ENCODE data around the gene SSBP4.

GRCh38 chr19:18426416-18426767, 7.2 kb downstream of the SSBP4 start:
- TF ChIP-seq CTCF (conservative IDR thresholded peaks at IDR 0.05; ENCODE audit: low read depth, low read length) (no peak), EZH2 (IDR thresholded peaks at IDR 0.05; ENCODE audit: low read length, unreplicated experiment) (no peak), EZH2phosphoT487 (IDR thresholded peaks at IDR 0.05; ENCODE audit: borderline replicate concordance, low read length) (no peak)

All from PC-3 (cell line).